ENCODE measurements around the gene MAP3K7CL.

The MAP3K7CL gene

DNA sequence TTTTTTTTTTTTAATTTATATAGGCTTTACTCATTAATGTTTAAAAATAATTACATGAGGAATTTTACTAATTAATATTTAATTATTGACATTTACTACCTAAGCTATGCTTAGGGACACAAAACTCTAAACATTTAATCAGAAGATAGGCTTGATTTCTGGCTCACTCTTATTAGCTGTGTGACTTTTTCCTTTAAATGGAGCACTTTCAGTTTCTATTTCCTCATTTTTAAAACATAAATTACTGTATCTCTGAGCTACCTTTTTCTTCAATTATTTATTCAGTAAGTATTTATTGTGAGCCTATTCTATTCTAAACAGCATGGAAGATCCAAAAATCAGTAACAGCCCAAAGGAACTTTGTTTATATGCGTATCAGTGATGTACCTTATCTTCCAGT, 40.5 kb downstream of the MAP3K7CL start:
- DNase-seq: no peak

GRCh38 chr21:29172282-29172681, 41.8 kb downstream of the MAP3K7CL start:
- no peak for DNase-seq

- no peak for DNase-seq
Measured at GRCh38 chr21:29174607-29175013, 44.2 kb downstream of the MAP3K7CL start.

- no peak for DNase-seq
Measured at GRCh38 chr21:29175408-29176134, 45.1 kb downstream of the MAP3K7CL start.

- no peak for DNase-seq
Measured at GRCh38 chr21:29176471-29177120, 46.2 kb downstream of the MAP3K7CL start.

- no peak for DNase-seq
Measured at GRCh38 chr21:29177800-29178199, 47.4 kb downstream of the MAP3K7CL start.

GRCh38 chr21:29178926-29179325, 48.5 kb downstream of the MAP3K7CL start:
- no peak for DNase-seq

GRCh38 chr21:29179503-29179902, 49.1 kb downstream of the MAP3K7CL start:
- DNase-seq: no peak

GRCh38 chr21:29181799-29182470, 51.5 kb downstream of the MAP3K7CL start:
- no peak for DNase-seq

DNA sequence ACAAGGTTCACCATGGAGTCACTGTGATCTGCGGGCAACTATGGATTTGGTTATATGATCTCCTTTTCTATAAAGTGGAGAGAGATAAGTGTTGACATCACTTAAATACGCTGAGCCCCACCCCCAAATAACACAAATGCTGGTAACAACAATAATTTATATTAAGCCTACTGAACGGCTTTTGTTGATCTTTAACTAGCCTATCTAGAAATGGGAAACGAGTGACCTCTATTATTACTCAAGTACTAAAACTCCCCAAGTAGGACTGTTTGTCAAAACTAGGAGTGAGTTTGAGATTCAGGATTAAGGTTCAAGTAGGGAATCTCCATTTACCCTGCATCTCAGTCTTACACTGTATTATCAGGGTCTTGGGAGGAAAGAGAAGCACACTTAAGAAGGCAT, 52.2 kb downstream of the MAP3K7CL start:
- no peak for DNase-seq

DNA sequence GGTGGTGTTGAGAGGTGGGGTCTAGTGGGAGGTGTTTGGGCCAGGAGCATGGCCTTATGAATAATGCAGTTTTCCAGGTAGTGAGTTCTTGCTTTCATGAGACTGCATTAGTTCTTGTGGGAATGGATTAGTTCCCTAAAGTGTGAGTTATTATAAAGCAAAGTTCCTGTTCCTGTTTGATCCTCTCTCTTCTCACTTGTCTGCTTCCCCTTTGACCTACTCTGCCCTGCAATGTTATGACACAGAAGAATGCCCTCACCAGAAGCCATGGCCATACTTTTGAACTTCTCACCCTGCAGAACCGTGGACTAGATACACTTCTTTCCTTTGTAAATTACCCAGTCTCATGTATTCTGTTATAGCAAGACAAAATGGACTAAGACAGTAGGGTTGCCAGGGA, 53.6 kb downstream of the MAP3K7CL start:
- no peak for DNase-seq

DNA sequence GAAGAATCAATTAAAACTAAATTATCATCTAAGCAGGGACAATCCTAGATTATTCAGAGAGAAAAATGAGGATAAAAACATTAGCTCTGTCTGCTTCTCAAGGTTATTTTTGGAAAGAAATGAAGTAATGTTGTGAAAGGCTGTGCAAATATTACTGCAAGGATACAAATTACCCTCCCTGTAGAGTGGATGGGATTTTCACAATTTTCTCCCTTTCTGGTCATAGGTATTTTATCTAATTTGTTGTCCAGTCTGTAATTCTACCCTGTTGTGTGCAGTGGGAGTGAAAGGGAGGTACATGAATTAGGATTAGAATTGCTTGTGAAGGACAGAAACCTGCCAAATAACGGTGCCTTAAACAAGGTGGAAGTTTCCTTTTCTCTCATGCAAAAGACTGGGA, 54.7 kb downstream of the MAP3K7CL start:
- DNase-seq: no peak

DNA sequence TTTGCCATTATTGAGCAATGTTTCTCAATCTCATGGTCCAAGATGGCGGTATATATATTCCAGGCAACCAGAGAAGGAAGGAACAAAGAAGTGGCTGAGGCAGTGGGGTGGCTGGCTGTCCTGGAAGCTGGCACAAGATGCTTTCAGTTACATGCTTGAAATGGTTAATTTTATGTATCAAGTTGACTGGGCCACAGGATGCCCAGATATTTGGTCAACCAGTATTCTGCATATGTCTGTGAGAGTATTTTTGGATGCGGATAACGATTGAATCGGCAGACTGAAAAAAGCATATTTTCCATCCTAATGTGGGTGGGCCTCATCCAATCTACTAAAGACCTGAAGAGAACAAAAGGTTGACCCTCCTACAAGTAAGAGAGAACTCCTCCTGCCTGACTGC, 55.2 kb downstream of the MAP3K7CL start:
- DNase-seq: no peak

DNA sequence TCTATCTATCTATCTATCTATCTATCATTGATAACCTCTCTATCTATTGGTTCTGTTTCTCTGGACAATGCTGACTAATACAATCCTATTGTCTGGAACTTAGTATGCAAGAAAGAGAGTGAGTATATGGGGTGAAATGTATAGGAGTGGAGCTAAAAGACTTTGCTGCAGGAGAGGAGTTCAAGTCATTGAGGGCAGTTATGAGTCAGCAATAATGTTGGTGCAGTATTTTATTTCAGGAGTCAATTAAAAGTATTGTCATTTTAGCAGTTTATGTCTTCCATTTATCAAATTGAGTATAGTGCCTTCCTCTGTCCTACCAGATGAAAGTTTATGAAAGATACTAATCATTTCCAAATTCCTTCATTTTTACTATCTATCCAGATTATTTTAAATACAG, 55.8 kb downstream of the MAP3K7CL start:
- no peak for DNase-seq

DNA sequence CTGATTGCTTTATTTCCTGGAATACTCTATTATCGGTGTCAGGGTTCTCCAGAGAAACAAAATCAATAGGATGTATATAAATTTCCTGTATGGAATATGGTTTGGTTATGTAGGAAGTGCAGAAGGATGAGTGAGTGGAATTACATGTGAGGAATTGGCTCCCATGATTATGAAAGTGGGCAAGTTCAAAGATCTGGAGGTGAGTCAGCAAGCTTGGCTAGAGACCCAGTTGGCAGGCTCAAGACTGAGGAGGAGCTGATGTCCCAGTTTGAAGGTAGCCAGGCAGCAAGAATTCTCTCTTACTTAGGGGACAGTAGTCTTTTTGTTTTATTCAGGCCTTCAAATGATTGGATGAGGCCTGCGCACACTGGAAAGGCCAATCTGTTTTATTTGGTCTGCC, 57.5 kb downstream of the MAP3K7CL start:
- DNase-seq: no peak

DNA sequence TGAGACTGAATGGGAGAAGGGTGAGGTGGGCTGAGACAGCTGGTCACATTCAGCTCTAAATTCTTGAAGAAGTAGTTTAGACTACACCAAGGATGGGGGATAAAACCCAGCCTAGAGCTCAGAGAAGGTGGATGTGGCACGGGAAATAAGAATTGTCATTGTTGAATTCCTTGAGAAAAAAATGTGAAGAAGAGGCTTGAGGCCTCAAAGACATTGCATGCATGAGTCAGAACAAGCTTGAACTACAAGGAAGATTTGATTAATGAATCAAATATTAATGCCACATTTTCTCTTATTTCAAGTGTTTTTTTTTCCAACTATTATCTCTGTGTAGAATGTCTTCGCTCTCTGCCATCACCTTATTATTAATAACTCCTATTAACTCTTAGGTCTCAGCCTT, 58.9 kb downstream of the MAP3K7CL start:
- no peak for DNase-seq

GRCh38 chr21:29190923-29191331, 60.5 kb downstream of the MAP3K7CL start:
- DNase-seq: no peak

- no peak for DNase-seq
Measured at GRCh38 chr21:29193072-29193471, 62.6 kb downstream of the MAP3K7CL start.

DNA sequence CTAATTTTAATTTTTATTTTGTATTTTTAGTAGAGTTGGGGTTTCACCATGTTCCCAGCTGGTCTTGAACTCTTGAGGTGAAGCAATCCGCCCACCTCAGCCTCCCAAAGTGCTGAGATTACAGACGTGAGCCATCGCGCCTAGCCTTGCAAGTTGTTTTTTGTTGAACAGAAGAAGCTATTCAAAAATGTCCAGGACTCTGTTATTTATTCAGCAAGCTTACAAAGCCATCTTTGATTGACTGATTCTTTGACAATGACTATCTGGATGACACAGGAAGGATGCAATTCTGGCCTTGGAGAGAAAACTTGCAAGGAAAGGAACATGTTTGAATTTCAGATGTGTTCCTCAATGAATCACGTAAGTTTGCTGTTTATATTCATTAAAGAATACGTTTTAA, 63.5 kb downstream of the MAP3K7CL start:
- no peak for DNase-seq

DNA sequence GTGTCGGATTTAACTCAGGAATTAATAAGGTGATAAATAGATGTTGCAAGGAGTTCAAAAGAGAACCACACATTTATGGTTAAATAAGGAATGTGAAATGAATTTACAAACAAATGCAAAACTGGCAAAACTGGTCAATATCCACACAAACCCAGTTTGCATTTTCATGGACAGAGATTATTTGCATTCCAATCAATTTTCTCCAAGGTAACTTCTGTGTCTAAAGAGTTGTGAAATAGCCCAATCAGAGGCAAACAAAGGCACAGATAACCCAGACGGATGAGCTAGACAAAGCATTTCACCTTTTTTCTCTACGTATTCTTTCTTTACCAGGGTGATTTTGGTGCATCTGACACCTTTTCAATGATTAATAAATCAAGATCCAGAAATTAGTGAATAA, 63.9 kb downstream of the MAP3K7CL start:
- DNase-seq: no peak

DNA sequence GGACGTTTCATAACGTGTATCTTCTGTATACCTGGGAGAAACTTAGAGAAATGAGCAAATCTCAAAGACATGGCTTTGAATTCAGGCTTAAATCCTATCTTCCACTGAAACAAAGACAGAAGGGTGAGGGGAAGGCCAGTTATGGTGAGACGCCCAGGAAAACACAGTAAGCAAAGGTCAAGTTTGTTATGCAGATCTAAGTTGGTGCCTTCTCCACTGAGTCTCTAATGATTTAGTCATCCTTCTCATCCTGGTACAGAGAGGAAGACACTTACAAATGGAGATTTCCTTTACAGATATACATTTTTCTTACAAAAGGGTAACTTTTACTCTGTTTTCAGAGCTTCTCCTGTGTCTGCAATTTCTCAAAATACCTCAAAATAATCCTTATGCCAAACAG, 64.4 kb downstream of the MAP3K7CL start:
- DNase-seq: no peak

DNA sequence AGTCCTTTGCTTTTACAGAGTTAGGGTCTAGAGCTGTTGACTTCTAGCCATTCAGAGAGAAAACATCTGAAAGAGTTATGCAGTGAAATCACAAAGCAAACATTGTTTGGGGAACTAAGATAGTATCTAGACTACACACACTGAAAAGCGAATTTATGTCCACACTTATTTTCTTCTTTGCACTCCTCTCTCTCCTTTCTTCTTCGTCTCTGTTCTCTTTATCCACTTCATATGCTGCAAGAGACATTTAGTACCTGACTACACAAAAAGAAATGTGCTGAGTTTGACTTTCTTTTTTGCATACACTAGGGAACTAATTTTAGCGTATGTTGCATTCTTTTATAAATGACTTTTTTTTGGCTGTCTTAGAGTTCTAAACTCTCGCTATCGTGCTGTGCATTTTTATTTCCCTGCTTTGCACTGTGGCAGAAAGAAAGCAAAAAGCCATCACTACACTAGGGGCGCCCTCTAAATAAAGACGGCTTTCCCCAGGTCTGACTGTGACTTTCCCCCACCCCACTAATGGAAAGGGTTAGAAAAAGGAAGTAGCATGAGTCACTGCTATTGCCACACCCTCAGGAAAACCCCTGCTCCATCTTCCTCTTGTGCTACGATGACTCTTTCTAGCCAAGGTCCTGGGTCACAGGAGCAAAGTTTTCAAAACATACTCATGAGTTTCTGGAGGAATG, 65.7 kb downstream of the MAP3K7CL start:
- peak; percentile 55 for DNase-seq

DNA sequence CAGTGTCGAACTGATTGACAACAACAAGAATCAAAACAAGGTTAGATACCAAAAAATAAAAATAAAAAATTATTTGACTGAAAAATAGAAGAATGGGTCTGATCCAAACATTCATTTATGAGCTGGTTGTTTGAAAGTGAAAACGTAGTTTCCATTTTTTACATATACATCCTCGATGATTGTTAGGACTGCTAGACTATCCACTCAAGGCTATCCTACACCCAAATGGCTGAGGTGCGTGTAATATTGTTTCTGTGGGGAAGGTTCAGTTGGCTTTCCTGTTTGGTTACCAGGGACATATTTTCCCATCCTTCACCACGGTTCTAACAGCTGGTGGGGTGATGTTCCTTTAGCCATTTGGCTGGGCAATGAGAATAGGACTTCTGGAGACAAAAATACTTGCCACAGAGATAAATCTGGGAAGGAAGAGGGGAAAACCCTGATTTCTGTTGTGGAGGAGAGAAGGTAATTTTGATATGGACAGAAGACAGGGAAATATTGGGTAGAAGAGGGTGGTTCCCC, 66.3 kb downstream of the MAP3K7CL start:
- DNase-seq: no peak
